Metanephros (tissue), 1 donor: ENCODE measurements around the gene PAX6. TPM values are rescaled to one million over a fixed set of nuclear protein-coding genes. Genes with fewer than 3 reads are reported as not detected.

Experiments
- total RNA-seq: library from RNA; depleted of rRNA; stranded (reverse); fragments of >200 nt; gene quantifications from one replicate; pipeline ENCODE4 v1.2.3, GENCODE V29; 2014

PAX6 gene
- total RNA-seq: 0.06 TPM

GRCh38 chr11:31810779-31811647, at the start of gene PAX6:
TSS of gene PAX6 (minus strand) at chr11:31811322. CDS start at chr11:31806411, 4,911 bp downstream.

